Karpas-422 (cell line): ENCODE measurements around the gene RMC1. TPM values are rescaled to one million over a fixed set of nuclear protein-coding genes. Genes with fewer than 3 reads are reported as not detected.

Experiments
- DNase-seq: peaks from one replicate; pipeline ENCODE4 v3.0.0-alpha.2; 2015
- H2AFZ ChIP-seq: fragments of 200-600 bp; sonication (generic); 2 replicates; pipeline ENCODE4 v1.6.1; 2014; ENCODE audit warnings: antibody characterized with exemption, low read length, mixed read lengths
- H3K27ac ChIP-seq: fragments of 200-600 bp; sonication (generic); 2 replicates; pipeline ENCODE4 v1.5.1; 2014; ENCODE audit warnings: mild to moderate bottlenecking, low read length, moderate library complexity
- H3K27me3 ChIP-seq: fragments of 200-600 bp; sonication (generic); 2 replicates; pipeline ENCODE4 v1.6.1; 2014; ENCODE audit warnings: low read length, mixed read lengths
- H3K36me3 ChIP-seq: fragments of 200-600 bp; sonication (generic); 2 replicates; pipeline ENCODE4 v1.6.1; 2014; ENCODE audit warnings: low read length, mixed read lengths; ENCODE audit not compliant: insufficient read depth
- H3K4me1 ChIP-seq: fragments of 200-600 bp; sonication (generic); 2 replicates; pipeline ENCODE4 v1.6.1; 2014; ENCODE audit warnings: mild to moderate bottlenecking, low read length, mixed read lengths
- H3K4me2 ChIP-seq: fragments of 200-600 bp; sonication (generic); 2 replicates; pipeline ENCODE4 v1.6.1; 2014; ENCODE audit warnings: low read length, low read depth, mild to moderate bottlenecking; ENCODE audit not compliant: poor library complexity, severe bottlenecking
- H3K4me3 ChIP-seq: fragments of 200-600 bp; sonication (generic); 2 replicates; pipeline ENCODE4 v1.5.1; 2014; ENCODE audit warnings: mild to moderate bottlenecking, antibody characterized with exemption, low read length, mixed read lengths
- H3K79me2 ChIP-seq: fragments of 200-600 bp; sonication (generic); 2 replicates; pipeline ENCODE4 v1.6.1; 2014; ENCODE audit warnings: mild to moderate bottlenecking, low read length, mixed read lengths
- H3K9ac ChIP-seq: fragments of 200-600 bp; sonication (generic); 2 replicates; pipeline ENCODE4 v1.6.0; 2014; ENCODE audit warnings: low read length
- H3K9me2 ChIP-seq: fragments of 200-600 bp; sonication (generic), shearing (Covaris generic); replicated peaks from 2 replicates; pipeline ENCODE4 v1.6.0; 2014; ENCODE audit warnings: mild to moderate bottlenecking, low read length, moderate library complexity; ENCODE audit not compliant: insufficient read depth
- H3K9me3 ChIP-seq: fragments of 300-700, 200-600 bp; sonication (generic); 2 replicates; pipeline ENCODE4 v1.6.1; 2014; ENCODE audit warnings: low read length, mixed read lengths
- H4K20me1 ChIP-seq: fragments of 200-600 bp; sonication (generic); 2 replicates; pipeline ENCODE4 v1.6.1; 2014; ENCODE audit warnings: mild to moderate bottlenecking, antibody characterized with exemption, low read length, low read depth; ENCODE audit not compliant: insufficient read depth
- small RNA-seq: library from RNA; depleted of rRNA; stranded (forward); fragments of <200 nt; gene quantifications from one replicate; pipeline ENCODE3, GENCODE V24; 2014
- total RNA-seq: library from RNA; depleted of rRNA; stranded (reverse); fragments of >200 nt; shearing (Covaris generic); gene quantifications from 2 replicates; pipeline ENCODE4 v1.2.3, GENCODE V29; 2014; ENCODE audit warnings: low replicate concordance; rRNA removed

RMC1 gene
- total RNA-seq, 1 experiment from 2014 or later = 57.7 TPM

- H4K20me1 ChIP-seq = no peaks in the 10 kb centered on the region
- no peaks in the 10 kb centered on the region for H3K9me2 ChIP-seq
- peaks cover 77% of the 10 kb centered on the region for H3K79me2 ChIP-seq
- peaks cover 18% of the 10 kb centered on the region for H3K4me1 ChIP-seq
- H3K36me3 ChIP-seq = no peaks in the 10 kb centered on the region
- H3K27ac ChIP-seq = no peak overlapping the region
- no peak overlapping the region for H3K4me3 ChIP-seq
- no peak overlapping the region for H2AFZ ChIP-seq
- no peaks in the 10 kb centered on the region for H3K9me3 ChIP-seq
- DNase-seq = no peak
- H3K27me3 ChIP-seq = no peaks in the 10 kb centered on the region
- no peak overlapping the region for H3K9ac ChIP-seq
- H3K4me2 ChIP-seq = no peak overlapping the region
These were observed 75.8 kb downstream of the RMC1 start for GRCh38 chr18:23578891-23579653.

- no peaks in the 10 kb centered on the region; the same call in 1 of the 2 replicates for H4K20me1 ChIP-seq
- H3K9me2 ChIP-seq = no peaks in the 10 kb centered on the region
- no peak for DNase-seq
- H3K9me3 ChIP-seq = no peaks in the 10 kb centered on the region
- no peak overlapping the region for H2AFZ ChIP-seq
- H3K4me3 ChIP-seq = no peak overlapping the region
- no peaks in the 10 kb centered on the region for H3K36me3 ChIP-seq
- peaks cover 80% of the 10 kb centered on the region for H3K79me2 ChIP-seq
- peaks cover 19% of the 10 kb centered on the region for H3K4me1 ChIP-seq
- no peaks in the 10 kb centered on the region for H3K27me3 ChIP-seq
- no peak overlapping the region for H3K9ac ChIP-seq
- no peak overlapping the region for H3K27ac ChIP-seq
- no peak overlapping the region for H3K4me2 ChIP-seq
These were observed 77.5 kb downstream of the RMC1 start for GRCh38 chr18:23580677-23581367.

Small RNA genes within 50 kb of the gene (small RNA-seq; reads per million reads assigned to genes)
- gene AC026634.1 = not detected
- not detected for gene RF00019

Other genes with a start within 250 kb of the RMC1 start
- 25.1 and 31.1 TPM in 2 replicates for gene RIOK3, start 50.2 kb upstream of the RMC1 start, total RNA-seq
- gene NPC1, start 83.0 kb downstream of the RMC1 start, total RNA-seq = 31.1 and 63.4 TPM in 2 replicates
- not detected in 2 replicates for gene ANKRD29, start 159.4 kb downstream of the RMC1 start, total RNA-seq
- gene LAMA3, start 185.9 kb downstream of the RMC1 start, total RNA-seq = not detected in 2 replicates